CD14-positive monocyte (primary cell): ENCODE measurements around the gene GPR25. TPM values are rescaled to one million over a fixed set of nuclear protein-coding genes. Genes with fewer than 3 reads are reported as not detected.

Experiments used
- DNase-seq, 3 donors: peaks; one replicate each; pipeline ENCODE4 v3.0.0-alpha.2; 2011 to 2022
- H2AFZ ChIP-seq: 2 replicates; pipeline ENCODE4 v1.6.0; 2012; ENCODE audit warnings: mild to moderate bottlenecking, low read depth, low read length, inconsistent platforms; ENCODE audit not compliant: insufficient read depth, poor library complexity, severe bottlenecking
- H3K27ac ChIP-seq, 2 donors: 1 replicate in 1 of 2; 2 replicates in 1 of 2; pipeline ENCODE4 v1.5.1; 2012 to 2013; ENCODE audit warnings: low read length in 2 of 2, control low read depth in 1 of 2, inconsistent platforms in 1 of 2, low read depth in 1 of 2, mild to moderate bottlenecking in 1 of 2
- H3K27me3 ChIP-seq, 2 donors: one replicate each; pipeline versions ENCODE4 v1.6.0 to v1.6.1; 2011 to 2013; ENCODE audit warnings: low read length in 2 of 2; ENCODE audit not compliant: control insufficient read depth in 2 of 2, insufficient read depth in 2 of 2
- H3K36me3 ChIP-seq, 2 donors: replicated peaks in 1 of 2; 1 replicate in 1 of 2; 2 replicates in 1 of 2; pipeline versions ENCODE4 v1.5.1 to v1.6.1; 2012 to 2013; ENCODE audit warnings: low read length in 2 of 2, control low read depth in 1 of 2, inconsistent platforms in 1 of 2, mild to moderate bottlenecking in 1 of 2; ENCODE audit not compliant: insufficient read depth in 2 of 2, control insufficient read depth in 1 of 2
- H3K4me1 ChIP-seq, 2 donors: 1 replicate in 1 of 2; 2 replicates in 1 of 2; pipeline versions ENCODE4 v1.5.1 to v1.6.1; 2012 to 2013; ENCODE audit warnings: low read length in 2 of 2, control low read depth in 1 of 2, inconsistent platforms in 1 of 2, mild to moderate bottlenecking in 1 of 2, moderate library complexity in 1 of 2; ENCODE audit not compliant: insufficient read depth in 2 of 2, control insufficient read depth in 1 of 2
- H3K4me2 ChIP-seq: replicated peaks from 2 replicates; pipeline ENCODE3; 2012; ENCODE audit warnings: low read length, moderate library complexity, mild to moderate bottlenecking; ENCODE audit not compliant: poor library complexity, severe bottlenecking; ENCODE audit errors: extremely low read depth
- H3K4me3 ChIP-seq, 3 experiments: fragments of 200-600 bp in 1 of 3; sonication (generic) in 1 of 3; replicated peaks in 1 of 3; 1 replicate in 2 of 3; 2 replicates in 1 of 3; pipeline ENCODE4 v1.5.1; 2011 to 2013; ENCODE audit warnings: low read length in 3 of 3, mild to moderate bottlenecking in 3 of 3, control low read depth in 2 of 3, low read depth in 2 of 3, inconsistent platforms in 1 of 3, moderate library complexity in 1 of 3
- H3K79me2 ChIP-seq: 2 replicates; pipeline ENCODE4 v1.6.0; 2012; ENCODE audit warnings: mild to moderate bottlenecking, control low read depth, inconsistent platforms, low read length, moderate library complexity; ENCODE audit not compliant: insufficient read depth
- H3K9ac ChIP-seq: 2 replicates; pipeline ENCODE4 v1.6.0; 2017; ENCODE audit warnings: low read length, mild to moderate bottlenecking; ENCODE audit not compliant: insufficient read depth, poor library complexity, severe bottlenecking
- H3K9me3 ChIP-seq, 2 donors: replicated peaks in 1 of 2; 1 replicate in 1 of 2; 2 replicates in 1 of 2; pipeline versions ENCODE4 v1.5.1 to v1.6.1; 2012 to 2013; ENCODE audit warnings: low read length in 2 of 2, control low read depth in 1 of 2; ENCODE audit not compliant: control insufficient read depth in 1 of 2, insufficient read depth in 1 of 2
- H4K20me1 ChIP-seq: 2 replicates; pipeline ENCODE4 v1.6.0; 2012; ENCODE audit warnings: mild to moderate bottlenecking, low read length, control low read depth, moderate library complexity; ENCODE audit not compliant: insufficient read depth
- H3K27ac Mint-ChIP-seq, 7 donors: one replicate each; pipeline ENCODE4 v1.8.0; 2020; ENCODE audit warnings: mild to moderate bottlenecking in 7 of 7, mixed read lengths in 7 of 7, moderate library complexity in 6 of 7, inconsistent platforms in 2 of 7
- H3K27me3 Mint-ChIP-seq, 3 donors: one replicate each; pipeline ENCODE4 v1.8.0; 2021 to 2022; ENCODE audit warnings: low read depth in 3 of 3, mild to moderate bottlenecking in 3 of 3, mixed read lengths in 3 of 3, moderate library complexity in 3 of 3, inconsistent platforms in 1 of 3
- H3K36me3 Mint-ChIP-seq, 2 donors: one replicate each; pipeline ENCODE4 v1.8.0; 2020; ENCODE audit warnings: mixed read lengths in 2 of 2, inconsistent platforms in 1 of 2, mild to moderate bottlenecking in 1 of 2
- H3K4me1 Mint-ChIP-seq: one replicate; pipeline ENCODE4 v1.8.0; 2020; ENCODE audit warnings: mild to moderate bottlenecking, mixed read lengths
- H3K4me3 Mint-ChIP-seq, 2 donors: one replicate each; pipeline ENCODE4 v1.8.0; 2020; ENCODE audit warnings: mild to moderate bottlenecking in 2 of 2, mixed read lengths in 2 of 2, moderate library complexity in 1 of 2
- H3K9me3 Mint-ChIP-seq, 7 donors: one replicate each; pipeline ENCODE4 v1.8.0; 2020 to 2022; ENCODE audit warnings: mixed read lengths in 7 of 7, mild to moderate bottlenecking in 6 of 7, moderate library complexity in 6 of 7, inconsistent platforms in 2 of 7
- CTCF ChIP-seq: fragments of 200-600 bp; IDR thresholded peaks from one replicate; pipeline ENCODE4 v1.8.0; 2022; ENCODE audit warnings: antibody characterized with exemption, mild to moderate bottlenecking
- WGBS: methylation state at CpG from one replicate; pipeline ENCODE4 v1.1.5; 2013; ENCODE audit warnings: missing lambda C conversion rate; ENCODE audit not compliant: insufficient coverage; 5-methylcytosine and 5-hydroxymethylcytosine counted together
- intact Hi-C, 2 donors: fragments of 100-400 bp; cut with micrococcal nuclease; formaldehyde crosslinking; loops; one replicate each; pipeline versions ENCODE4 v1.15.0 to v1.15.1; 2023
- polyA plus RNA-seq, 3 donors: library from polyadenylated mRNA; depleted of rRNA in 1 of 3; unstranded in 2 of 3; stranded (reverse) in 1 of 3; fragments of 300-500 nt in 2 of 3; fragments of >200 nt in 1 of 3; fragmentation: Illumina TruSeq in 2 of 3; gene quantifications; 1 replicate in 2 of 3; 2 replicates in 1 of 3; pipeline ENCODE4 v1.2.3, GENCODE V29; 2012 to 2021

GPR25 gene
- polyA plus RNA-seq, 3 donors = 0.13 TPM; not detected in 2

GRCh38 chr1:200896531-200897196, 23.9 kb downstream of the GPR25 start:
- Histone ChIP-seq H3K9ac (no peak overlapping the region), H3K27ac (no peak overlapping the region), H3K36me3 (no peaks in the 10 kb centered on the region), H3K9me3 (no peaks in the 10 kb centered on the region), H3K27me3 (peaks cover 2 to 12% of the 10 kb centered on the region in 2 donors), H4K20me1 (no peaks in the 10 kb centered on the region), H2AFZ (no peak overlapping the region), H3K4me3 (no peak overlapping the region), H3K4me2 (no peak overlapping the region), H3K79me2 (no peaks in the 10 kb centered on the region), H3K4me1 (peaks cover 17 to 34% of the 10 kb centered on the region in 2 donors)
- TF ChIP-seq CTCF = no peak
- Mint-ChIP-seq H3K4me3 (no peak overlapping the region), H3K9me3 (peaks cover 0 to 5% (median 0%) of the 10 kb centered on the region in 7 donors), H3K36me3 (no peaks in the 10 kb centered on the region), H3K4me1 (peaks cover 40% of the 10 kb centered on the region), H3K27me3 (peaks cover 16 to 19% (median 18%) of the 10 kb centered on the region in 3 donors), H3K27ac (no peak overlapping the region)
- peak in 1 of 3 donors; percentile 20 for DNase-seq
- 70% methylated on average over 2 of the region's 10 CpGs for WGBS
- intact Hi-C loops = no loop called here

- Mint-ChIP-seq H3K9me3 (no peaks in the 10 kb centered on the region), H3K27ac (no peak overlapping the region), H3K27me3 (peaks cover 10 to 14% (median 12%) of the 10 kb centered on the region in 3 donors), H3K4me1 (peaks cover 34% of the 10 kb centered on the region), H3K4me3 (no peak overlapping the region), H3K36me3 (no peaks in the 10 kb centered on the region)
- H3K79me2 ChIP-seq = no peaks in the 10 kb centered on the region
- H3K9me3 ChIP-seq = no peaks in the 10 kb centered on the region
- no peak overlapping the region for H3K4me2 ChIP-seq
- H3K27me3 ChIP-seq = peaks cover 0 to 6% of the 10 kb centered on the region in 2 donors
- H3K36me3 ChIP-seq = no peaks in the 10 kb centered on the region
- H3K9ac ChIP-seq = no peak overlapping the region
- no peak for DNase-seq
- H2AFZ ChIP-seq = no peak overlapping the region
- no peaks in the 10 kb centered on the region for H4K20me1 ChIP-seq
- H3K4me1 ChIP-seq = peaks cover 11 to 28% of the 10 kb centered on the region in 2 donors
- intact Hi-C loops = no loop called here
- no peak for TF ChIP-seq CTCF
- WGBS = 100% methylated on average over 2 of the region's 5 CpGs
- H3K4me3 ChIP-seq = no peak overlapping the region
- H3K27ac ChIP-seq = no peak overlapping the region
These were observed 24.5 kb downstream of the GPR25 start for GRCh38 chr1:200897259-200897658.
